Measurements from ENCODE around the gene HIVEP2.

The HIVEP2 gene

DNA sequence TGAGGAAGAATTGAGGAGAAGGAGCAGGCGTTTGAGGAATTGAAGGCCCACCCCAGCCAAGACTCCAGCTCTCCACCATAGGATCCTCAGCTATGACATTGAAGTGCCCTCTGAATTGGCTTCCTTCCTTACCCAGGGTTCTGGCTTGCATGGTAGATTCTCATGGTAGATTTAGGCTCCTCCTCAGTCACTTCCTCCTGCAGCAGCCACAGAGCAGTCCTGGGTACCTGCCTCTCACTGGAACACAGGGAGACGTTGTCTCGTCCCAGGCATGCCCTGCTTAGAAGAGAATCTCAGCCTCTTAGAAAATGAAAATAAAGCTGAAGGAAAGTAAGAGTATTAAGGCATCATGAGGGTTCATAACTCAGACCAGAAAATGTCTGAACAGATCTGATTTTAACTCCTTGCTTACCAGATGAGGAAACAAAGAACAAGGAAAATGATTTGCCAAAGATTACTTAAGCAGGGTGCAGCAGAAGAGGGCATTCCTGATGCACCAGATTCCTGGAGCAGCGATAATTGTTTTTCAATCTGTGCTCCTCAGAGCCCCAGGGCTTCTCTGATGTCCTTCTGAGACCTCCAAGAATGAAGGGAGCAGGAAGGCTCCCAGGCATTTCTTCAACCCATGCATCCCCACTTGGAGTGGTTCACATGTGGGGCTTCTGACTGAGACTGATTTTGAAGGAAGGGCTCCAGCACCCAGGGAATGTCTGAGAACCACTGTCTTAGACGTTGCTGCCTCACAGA lies 219.8 kb downstream of the HIVEP2 start:
- peak; percentile 18 to 61 for DNase-seq
- no peak overlapping the region for H2AFZ ChIP-seq (ENCODE audit: insufficient read depth, low read length, poor library complexity)
- H3K4ac ChIP-seq (ENCODE audit: low read depth, low read length), result no peak overlapping the region
- H4K91ac ChIP-seq (ENCODE audit: low read depth, low read length), result no peak overlapping the region
- no peak overlapping the region for H3K23ac ChIP-seq (ENCODE audit: low read length)
- no peak overlapping the region for H3K18ac ChIP-seq (ENCODE audit: low read length)
- no peak overlapping the region for H3K14ac ChIP-seq (ENCODE audit: low read length)
- no peak overlapping the region for H3K27ac ChIP-seq (ENCODE audit: low read depth, low read length)
- H3K9ac ChIP-seq (ENCODE audit: low read length), result no peak overlapping the region
- no peak overlapping the region for H3K4me2 ChIP-seq (ENCODE audit: low read length)
- WGBS (ENCODE audit: extremely low coverage, insufficient coverage, insufficient read length), result no CpG with 5 or more reads among the region's 5 CpGs
- H4K8ac ChIP-seq (ENCODE audit: low read depth, low read length), result no peak overlapping the region
- no peak overlapping the region for H3K4me3 ChIP-seq (ENCODE audit: low read depth, low read length)
- H2BK12ac ChIP-seq (ENCODE audit: low read length), result no peak overlapping the region
- no peaks in the 10 kb centered on the region for H3K9me3 ChIP-seq (ENCODE audit: insufficient read depth, low read depth, low read length)
- H3K36me3 ChIP-seq (ENCODE audit: control insufficient read depth in 1 of 2, insufficient read depth in 2 of 2, low read length in 2 of 2), result no peaks in the 10 kb centered on the region
- no peak overlapping the region for H2AK5ac ChIP-seq (ENCODE audit: low read length)
- H3K27me3 ChIP-seq (ENCODE audit: insufficient read depth, low read length), result no peaks in the 10 kb centered on the region
- H3K4me1 ChIP-seq (ENCODE audit: control insufficient read depth in 1 of 2, insufficient read depth in 2 of 2, low read length in 2 of 2), result peaks cover 5 to 9% of the 10 kb centered on the region in 2 experiments
- no peak overlapping the region for H2BK5ac ChIP-seq (ENCODE audit: low read depth, low read length, poor library complexity)
- H4K12ac ChIP-seq (ENCODE audit: low read depth, low read length), result no peak overlapping the region
- H2BK120ac ChIP-seq (ENCODE audit: insufficient read depth, low read length, poor library complexity), result no peak overlapping the region
- no peaks in the 10 kb centered on the region for H3K79me2 ChIP-seq (ENCODE audit: control insufficient read depth, insufficient read depth, low read length, poor library complexity)
- no peaks in the 10 kb centered on the region for H3K79me1 ChIP-seq (ENCODE audit: low read length)

DNA sequence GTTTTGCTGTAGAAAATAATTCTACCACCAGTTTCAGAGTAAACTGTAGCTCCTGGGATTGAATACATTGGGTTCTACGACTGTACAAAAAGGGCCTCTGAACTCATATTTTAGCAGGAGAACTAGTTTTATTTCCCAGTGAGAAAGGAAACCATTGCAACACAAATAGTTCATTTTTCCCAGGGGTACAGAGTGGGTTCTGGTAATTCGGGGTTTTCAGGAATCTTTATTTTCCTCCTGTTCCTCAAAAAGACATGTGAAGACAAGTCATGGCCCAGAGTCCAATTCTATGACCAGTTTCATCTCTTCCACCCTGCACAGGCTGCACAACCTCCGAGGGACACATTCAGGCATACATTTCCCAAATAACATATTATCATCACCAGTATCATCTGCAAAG lies 222.1 kb downstream of the HIVEP2 start:
- WGBS (ENCODE audit: extremely low coverage, insufficient coverage, insufficient read length), result no CpG with 5 or more reads among the region's 3 CpGs
- no peak overlapping the region for H3K18ac ChIP-seq (ENCODE audit: low read length)

GRCh38 chr6:142722012-142722411 lies 223.0 kb downstream of the HIVEP2 start:
- H3K18ac ChIP-seq (ENCODE audit: low read length), result no peak overlapping the region
- H3K27me3 ChIP-seq (ENCODE audit: insufficient read depth, low read length), result no peaks in the 10 kb centered on the region
- no peak overlapping the region for H4K8ac ChIP-seq (ENCODE audit: low read depth, low read length)
- H2BK120ac ChIP-seq (ENCODE audit: insufficient read depth, low read length, poor library complexity), result no peak overlapping the region
- no peak overlapping the region for H4K12ac ChIP-seq (ENCODE audit: low read depth, low read length)
- peaks cover 4 to 9% of the 10 kb centered on the region in 2 experiments for H3K4me1 ChIP-seq (ENCODE audit: control insufficient read depth in 1 of 2, insufficient read depth in 2 of 2, low read length in 2 of 2)
- H3K79me1 ChIP-seq (ENCODE audit: low read length), result no peaks in the 10 kb centered on the region
- no peak overlapping the region for H3K4ac ChIP-seq (ENCODE audit: low read depth, low read length)
- no peak overlapping the region for H3K9ac ChIP-seq (ENCODE audit: low read length)
- no peak overlapping the region for H2AFZ ChIP-seq (ENCODE audit: insufficient read depth, low read length, poor library complexity)
- no peak for DNase-seq
- H4K91ac ChIP-seq (ENCODE audit: low read depth, low read length), result no peak overlapping the region
- H3K4me2 ChIP-seq (ENCODE audit: low read length), result no peak overlapping the region
- no CpG with 5 or more reads among the region's 3 CpGs for WGBS (ENCODE audit: extremely low coverage, insufficient coverage, insufficient read length)
- no peaks in the 10 kb centered on the region for H3K9me3 ChIP-seq (ENCODE audit: insufficient read depth, low read depth, low read length)
- no peak overlapping the region for H3K4me3 ChIP-seq (ENCODE audit: low read depth, low read length)
- no peak overlapping the region for H2BK12ac ChIP-seq (ENCODE audit: low read length)
- H3K27ac ChIP-seq (ENCODE audit: low read depth, low read length), result no peak overlapping the region
- no peak overlapping the region for H3K14ac ChIP-seq (ENCODE audit: low read length)
- H3K36me3 ChIP-seq (ENCODE audit: control insufficient read depth in 1 of 2, insufficient read depth in 2 of 2, low read length in 2 of 2), result no peaks in the 10 kb centered on the region
- no peak overlapping the region for H3K23ac ChIP-seq (ENCODE audit: low read length)
- H3K79me2 ChIP-seq (ENCODE audit: control insufficient read depth, insufficient read depth, low read length, poor library complexity), result no peaks in the 10 kb centered on the region
- no peak overlapping the region for H2BK5ac ChIP-seq (ENCODE audit: low read depth, low read length, poor library complexity)
- no peak overlapping the region for H2AK5ac ChIP-seq (ENCODE audit: low read length)

More for the DNA sequence above, 222.1 kb downstream of the HIVEP2 start:
- no peak overlapping the region for H4K12ac ChIP-seq (ENCODE audit: low read depth, low read length)
- no peak overlapping the region for H3K9ac ChIP-seq (ENCODE audit: low read length)
- no peak overlapping the region for H3K27ac ChIP-seq (ENCODE audit: low read depth, low read length)
- H3K9me3 ChIP-seq (ENCODE audit: insufficient read depth, low read depth, low read length), result no peaks in the 10 kb centered on the region
- no peak overlapping the region for H4K8ac ChIP-seq (ENCODE audit: low read depth, low read length)
- no peak overlapping the region for H3K4me3 ChIP-seq (ENCODE audit: low read depth, low read length)
- H3K4me2 ChIP-seq (ENCODE audit: low read length), result no peak overlapping the region
- no peak overlapping the region for H2AFZ ChIP-seq (ENCODE audit: insufficient read depth, low read length, poor library complexity)
- H2BK120ac ChIP-seq (ENCODE audit: insufficient read depth, low read length, poor library complexity), result no peak overlapping the region
- H3K4me1 ChIP-seq (ENCODE audit: control insufficient read depth in 1 of 2, insufficient read depth in 2 of 2, low read length in 2 of 2), result peaks cover 5 to 9% of the 10 kb centered on the region in 2 experiments
- no peak overlapping the region for H2AK5ac ChIP-seq (ENCODE audit: low read length)
- no peak overlapping the region for H4K91ac ChIP-seq (ENCODE audit: low read depth, low read length)
- DNase-seq, result no peak
- no peak overlapping the region for H3K4ac ChIP-seq (ENCODE audit: low read depth, low read length)
- no peaks in the 10 kb centered on the region for H3K27me3 ChIP-seq (ENCODE audit: insufficient read depth, low read length)
- H3K14ac ChIP-seq (ENCODE audit: low read length), result no peak overlapping the region
- no peak overlapping the region for H3K23ac ChIP-seq (ENCODE audit: low read length)
- no peak overlapping the region for H2BK12ac ChIP-seq (ENCODE audit: low read length)
- H2BK5ac ChIP-seq (ENCODE audit: low read depth, low read length, poor library complexity), result no peak overlapping the region
- no peaks in the 10 kb centered on the region for H3K36me3 ChIP-seq (ENCODE audit: control insufficient read depth in 1 of 2, insufficient read depth in 2 of 2, low read length in 2 of 2)
- H3K79me2 ChIP-seq (ENCODE audit: control insufficient read depth, insufficient read depth, low read length, poor library complexity), result no peaks in the 10 kb centered on the region
- H3K79me1 ChIP-seq (ENCODE audit: low read length), result no peaks in the 10 kb centered on the region

DNA sequence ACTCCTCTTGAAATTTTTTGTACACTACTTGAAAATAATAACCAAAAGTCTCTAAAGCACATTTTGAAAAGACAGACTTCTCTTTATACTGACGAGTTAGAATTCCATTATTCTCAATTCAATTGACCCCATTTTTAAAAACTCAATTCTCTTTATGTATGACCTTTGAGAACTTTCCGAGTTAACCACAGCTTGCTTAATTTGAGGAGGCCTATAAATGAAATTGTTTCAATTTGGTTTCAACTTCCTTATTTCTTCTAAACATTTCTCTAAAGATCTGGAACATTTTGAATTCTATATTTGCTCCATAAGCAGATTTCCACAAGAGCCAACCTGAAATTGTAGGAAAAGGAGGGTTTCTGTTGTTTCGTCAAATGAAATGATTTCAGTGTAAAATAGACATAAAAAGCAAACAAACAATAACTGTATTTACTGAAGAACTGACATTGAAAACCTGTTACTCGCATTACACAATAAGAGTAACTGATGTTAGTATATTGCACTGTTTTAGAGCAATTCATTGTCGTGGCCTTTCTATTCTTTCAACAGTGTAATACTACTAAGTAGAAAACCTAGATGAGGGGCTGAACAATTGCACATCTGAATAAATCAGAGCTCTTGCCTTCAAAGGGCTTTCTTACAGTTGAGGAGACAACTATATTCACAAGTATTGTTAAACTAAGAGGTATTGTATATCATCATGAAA lies 223.6 kb downstream of the HIVEP2 start:
- Histone ChIP-seq H3K23ac (ENCODE audit: low read length) (no peak overlapping the region), H3K4me1 (ENCODE audit: control insufficient read depth in 1 of 2, insufficient read depth in 2 of 2, low read length in 2 of 2) (peaks cover 0 to 4% of the 10 kb centered on the region in 2 experiments), H4K12ac (ENCODE audit: low read depth, low read length) (no peak overlapping the region), H3K14ac (ENCODE audit: low read length) (no peak overlapping the region), H3K27me3 (ENCODE audit: insufficient read depth, low read length) (no peaks in the 10 kb centered on the region), H3K9me3 (ENCODE audit: insufficient read depth, low read depth, low read length) (no peaks in the 10 kb centered on the region), H2AK5ac (ENCODE audit: low read length) (no peak overlapping the region), H2BK12ac (ENCODE audit: low read length) (no peak overlapping the region), H3K79me1 (ENCODE audit: low read length) (no peaks in the 10 kb centered on the region), H3K27ac (ENCODE audit: low read depth, low read length) (no peak overlapping the region), H3K36me3 (ENCODE audit: control insufficient read depth in 1 of 2, insufficient read depth in 2 of 2, low read length in 2 of 2) (no peaks in the 10 kb centered on the region), H4K91ac (ENCODE audit: low read depth, low read length) (no peak overlapping the region), H3K4me2 (ENCODE audit: low read length) (no peak overlapping the region), H4K8ac (ENCODE audit: low read depth, low read length) (no peak overlapping the region), H2AFZ (ENCODE audit: insufficient read depth, low read length, poor library complexity) (no peak overlapping the region), H3K4ac (ENCODE audit: low read depth, low read length) (no peak overlapping the region), H3K9ac (ENCODE audit: low read length) (no peak overlapping the region), H3K79me2 (ENCODE audit: control insufficient read depth, insufficient read depth, low read length, poor library complexity) (no peaks in the 10 kb centered on the region), H2BK5ac (ENCODE audit: low read depth, low read length, poor library complexity) (no peak overlapping the region), H2BK120ac (ENCODE audit: insufficient read depth, low read length, poor library complexity) (no peak overlapping the region), H3K18ac (ENCODE audit: low read length) (no peak overlapping the region), H3K4me3 (ENCODE audit: low read depth, low read length) (no peak overlapping the region)
- WGBS (ENCODE audit: extremely low coverage, insufficient coverage, insufficient read length), result no CpG with 5 or more reads among the region's 5 CpGs
- DNase-seq, result no peak

Measured in trophoblast cell (in vitro differentiated cells and primary cell).